Suprapubic skin (tissue), 3 donors: Measurements from ENCODE around the gene METTL25.

Source experiments
- CTCF ChIP-seq, 2 donors: fragments of 200-600 bp in 1 of 2; fragments of 450-650 bp in 1 of 2; sonication (generic) in 1 of 2; IDR thresholded peaks; one replicate each; pipeline ENCODE4 v1.5.1; 2016 to 2019; ENCODE audit warnings: antibody characterized with exemption in 2 of 2, mild to moderate bottlenecking in 1 of 2, moderate library complexity in 1 of 2
- EP300 ChIP-seq: sonication (generic); formaldehyde crosslinking; IDR thresholded peaks from one replicate; pipeline ENCODE4 v1.6.1; 2017; ENCODE audit warnings: antibody characterized with exemption

GRCh38 chr12:82522762-82523161 lies 164.4 kb downstream of the METTL25 start:
- TF ChIP-seq EP300, result no peak
- TF ChIP-seq CTCF (IDR thresholded peaks at IDR 0.05), result no peak
